ENCODE measurements around the gene TXNRD2. TPM values are rescaled to one million over a fixed set of nuclear protein-coding genes. Genes with fewer than 3 reads are reported as not detected.

TXNRD2 gene
- total and polyA plus RNA-seq, 10 of the 15 experiments (the other 5 are each of a cell fraction or from before 2014, with no cell fraction given), result 1.6 to 26.0 (median 13.9) TPM

- TF ChIP-seq ZBTB40 (IDR thresholded peaks at IDR 0.05; ENCODE audit: borderline replicate concordance) (no peak), CUX1 (IDR thresholded peaks at IDR 0.05; ENCODE audit: insufficient replicate concordance, low read depth, low read length) (no peak), ZZZ3 (IDR thresholded peaks at IDR 0.05; ENCODE audit: control insufficient read depth, insufficient read length, low read depth) (no peak), CEBPB (IDR thresholded peaks at IDR 0.05; ENCODE audit: borderline replicate concordance in 1 of 2, low read depth in 2 of 2, low read length in 2 of 2) (no peak), SPI1 (IDR thresholded peaks at IDR 0.05; ENCODE audit: borderline replicate concordance, insufficient read depth, low read depth, low read length) (no peak), RELB (IDR thresholded peaks at IDR 0.05; ENCODE audit: low read depth) (no peak), RB1 (IDR thresholded peaks at IDR 0.05; ENCODE audit: borderline replicate concordance) (no peak), GABPA (IDR thresholded peaks at IDR 0.05; ENCODE audit: low read depth) (no peak), YY1 (IDR thresholded peaks at IDR 0.05; ENCODE audit: low read depth, low read length) (no peak), NR2C1 (IDR thresholded peaks at IDR 0.05) (no peak), FOXK2 (IDR thresholded peaks at IDR 0.05) (no peak)
Observed at GRCh38 chr22:19977296-19978243, 36.0 kb upstream of the TXNRD2 start (continued).
